HG03342 (cell line): Measurements from ENCODE around the gene PAPSS1.
"Not testable (repeated sequence)": the region's sequence is repeated elsewhere in the genome, so short reads cannot be mapped to it uniquely, and the experiment has no call there.

Source experiments
- ATAC-seq: cut with Tn5 transposase; IDR thresholded peaks from one replicate; pipeline ENCODE4 v1.9.1; 2021; ENCODE audit warnings: mild to moderate bottlenecking, moderate library complexity; ENCODE audit not compliant: unreplicated experiment

PAPSS1 gene

DNA sequence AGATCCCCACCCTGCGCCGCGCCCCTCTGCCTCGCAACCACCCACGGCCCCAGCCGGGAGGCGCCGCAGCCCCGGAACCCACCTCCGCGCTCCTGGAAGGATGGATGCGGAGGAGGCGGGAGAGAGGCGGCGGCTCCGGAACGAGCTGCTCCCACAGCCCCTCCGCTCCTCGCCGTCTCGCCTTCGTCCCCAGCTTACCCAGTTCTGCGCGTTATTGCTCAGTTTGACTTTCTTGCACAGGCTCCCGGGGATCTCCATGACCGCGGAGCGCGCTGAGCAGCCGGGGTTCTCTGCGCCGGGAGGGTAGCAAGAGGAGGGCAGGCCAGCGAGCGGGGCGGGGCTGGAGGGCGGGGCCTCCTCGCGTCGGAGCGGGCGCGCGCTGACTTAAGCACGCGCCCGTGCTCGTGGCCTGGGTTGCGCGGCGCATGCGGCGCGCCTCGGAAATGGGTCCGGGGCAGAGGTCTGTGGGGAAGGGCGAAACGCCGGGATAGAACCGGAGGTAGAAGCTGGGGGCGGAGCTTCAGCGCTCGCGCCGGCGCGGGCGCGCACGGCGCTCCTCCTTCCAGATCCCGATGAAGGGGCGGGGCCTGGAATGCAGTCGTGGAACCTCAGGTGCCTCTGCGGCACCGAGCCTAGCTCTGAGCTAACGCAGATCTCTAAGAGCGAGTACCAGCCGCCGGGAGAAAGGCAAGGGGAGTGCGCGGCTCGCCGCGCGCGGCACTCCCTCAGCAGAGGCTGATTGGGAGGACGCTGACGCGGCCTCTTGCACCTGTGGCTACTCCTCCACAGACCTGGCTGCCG lies at the start of gene PAPSS1:
TSS of gene PAPSS1 (minus strand) at position 313 of the 801 bp plus-strand sequence. CDS start at position 258, 55 bp downstream.
- peak; percentile 87 for ATAC-seq

DNA sequence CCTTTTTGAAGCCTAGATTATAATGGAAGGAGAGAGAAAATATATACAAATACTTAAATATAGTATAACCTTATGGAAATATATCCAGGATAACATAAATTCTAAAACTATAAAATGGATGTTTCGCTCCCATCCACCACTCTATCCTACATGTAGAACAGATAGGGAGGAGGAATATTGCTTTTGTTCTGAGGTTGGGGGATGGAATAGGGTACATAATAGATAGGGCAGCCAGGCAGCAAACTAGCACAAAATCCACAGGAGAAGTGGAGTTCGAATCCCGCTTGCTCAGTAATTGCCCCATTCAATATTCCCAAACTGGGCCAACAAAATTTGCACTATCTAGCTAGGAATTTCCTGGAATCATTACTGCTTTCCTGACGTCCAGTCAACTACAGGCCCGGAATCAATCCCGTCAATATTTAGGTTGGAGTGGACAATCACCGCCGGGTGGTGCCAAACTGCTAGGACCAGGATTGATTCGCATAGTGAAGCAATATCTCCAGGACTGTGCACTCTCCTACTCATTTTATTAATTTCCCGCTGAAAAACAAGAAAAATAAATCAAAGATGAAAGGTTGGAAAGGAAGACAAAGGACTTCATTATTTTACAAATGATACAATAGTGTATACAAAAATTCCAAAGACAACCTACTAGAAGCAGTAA lies 40.4 kb upstream of the PAPSS1 start:
- ATAC-seq = no peak

- ATAC-seq = peak; percentile 48
These were observed 37.9 kb upstream of the PAPSS1 start for GRCh38 chr4:107757864-107758476.

DNA sequence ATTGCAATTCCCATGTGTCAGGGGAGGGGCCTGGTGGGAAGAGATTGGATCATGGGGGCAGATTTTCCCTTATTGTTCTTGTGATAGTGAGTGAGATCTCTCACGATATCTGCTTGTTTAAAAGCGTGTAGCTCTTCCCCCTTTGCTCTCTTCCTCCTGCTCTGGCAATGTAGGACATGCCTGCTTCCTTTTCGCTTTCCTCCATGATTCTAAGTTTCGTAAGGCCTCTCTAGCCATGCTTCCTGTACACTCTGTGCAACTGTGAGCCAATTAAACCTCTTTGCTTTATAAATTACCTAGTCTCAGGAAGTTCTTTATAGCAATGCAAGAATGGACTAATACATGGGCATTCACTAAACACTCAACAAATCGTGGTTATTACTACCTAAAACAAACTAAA lies 37.2 kb upstream of the PAPSS1 start:
- ATAC-seq = no peak

DNA sequence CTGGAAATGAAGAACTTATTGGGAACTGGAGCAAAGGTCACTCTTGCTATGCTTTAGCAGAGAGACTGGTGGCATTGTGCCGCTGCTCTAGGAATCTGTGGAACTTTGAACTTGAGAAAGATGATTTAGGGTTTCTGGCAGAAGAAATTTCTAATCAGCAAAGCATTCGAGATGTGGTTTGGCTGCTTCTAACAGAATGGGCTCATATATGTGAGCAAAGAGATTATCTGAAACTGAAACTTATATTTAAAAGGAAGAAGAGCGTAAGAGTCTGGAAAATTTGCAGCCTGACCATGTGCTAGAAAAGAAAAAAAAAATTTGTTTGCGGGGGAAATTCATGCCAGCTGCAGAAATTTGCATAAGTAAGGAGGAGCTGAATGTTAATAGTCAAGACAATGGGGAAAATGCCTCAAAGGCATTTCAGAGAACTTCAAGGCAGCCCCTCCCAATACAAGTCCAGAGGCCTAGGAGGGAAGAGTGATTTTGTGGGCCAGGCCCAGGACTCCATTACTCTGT lies 35.9 kb upstream of the PAPSS1 start:
- ATAC-seq = no peak

DNA sequence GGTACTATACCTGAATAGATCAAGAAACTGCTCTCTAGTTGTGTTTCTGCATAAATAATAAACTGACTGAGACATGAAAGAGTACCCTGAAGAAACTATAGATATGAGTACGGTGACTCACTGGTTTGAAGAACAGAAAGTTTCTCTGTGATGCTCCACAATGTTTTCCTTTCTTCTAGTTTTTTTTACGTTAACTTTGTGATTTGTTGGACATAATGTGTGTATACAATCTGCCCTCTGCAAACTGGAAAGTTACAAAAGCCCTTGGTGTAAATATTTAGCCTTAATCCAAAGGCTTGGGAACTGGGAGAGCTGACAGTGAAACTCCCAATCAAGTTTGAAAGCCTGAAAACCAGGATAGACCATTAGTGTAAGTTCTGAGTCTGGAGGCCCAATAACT lies 31.6 kb upstream of the PAPSS1 start:
- ATAC-seq = no peak

DNA sequence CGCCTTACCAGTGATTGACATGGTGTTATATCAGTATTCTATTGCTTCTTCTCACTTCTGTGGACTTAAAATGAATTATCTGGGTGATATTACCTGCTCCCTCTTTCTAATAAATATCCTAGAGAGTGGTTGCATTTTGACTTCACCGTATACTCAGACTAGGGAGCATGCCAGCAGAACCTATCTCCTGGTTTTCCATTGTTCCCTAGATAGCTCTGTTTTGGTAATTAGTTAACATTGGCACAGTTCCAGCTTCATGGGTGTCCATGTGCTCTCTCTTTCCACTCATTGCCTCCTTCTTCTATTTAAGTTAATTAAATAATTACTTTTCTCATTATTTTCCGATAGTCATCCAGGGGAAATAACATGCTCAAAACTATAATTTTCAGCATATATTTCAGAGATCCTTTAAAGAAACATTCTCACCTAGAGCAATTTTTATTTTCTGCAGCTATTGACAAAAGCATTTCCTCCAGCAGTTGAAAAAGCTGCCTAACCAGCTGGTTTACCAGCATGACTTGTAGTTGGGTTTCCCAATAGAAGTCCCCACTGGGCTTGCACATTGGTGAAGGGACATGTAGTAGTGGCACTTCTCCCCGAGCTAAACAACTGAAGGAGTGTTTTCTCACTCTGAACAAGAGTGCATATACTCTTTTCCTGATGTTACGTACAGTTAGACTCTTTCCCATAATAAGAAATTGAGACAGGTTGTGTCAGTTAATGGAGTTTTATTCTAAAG lies 27.9 kb upstream of the PAPSS1 start:
- no peak for ATAC-seq

DNA sequence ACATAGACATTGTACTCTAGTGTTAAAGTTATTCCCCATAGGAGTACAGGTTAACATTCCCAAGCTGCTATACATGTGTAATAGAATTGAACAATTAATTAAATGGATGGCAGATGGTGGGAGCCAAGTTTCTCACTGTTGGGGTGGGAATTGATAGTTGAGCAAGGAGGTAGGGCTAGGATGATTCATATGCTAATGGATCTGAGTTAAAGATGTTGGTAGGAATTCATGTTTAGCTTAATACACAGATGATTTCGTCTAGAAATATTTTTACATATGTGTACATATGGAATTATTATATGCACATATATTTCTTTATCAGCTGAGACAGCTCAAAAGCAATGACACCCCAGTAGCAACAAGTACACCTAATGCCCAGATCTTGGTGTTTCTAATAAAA lies 26.1 kb upstream of the PAPSS1 start:
- no peak for ATAC-seq

GRCh38 chr4:107744532-107744931 lies 24.5 kb upstream of the PAPSS1 start:
- no peak for ATAC-seq

GRCh38 chr4:107743532-107743931 lies 23.5 kb upstream of the PAPSS1 start:
- ATAC-seq = no peak

- ATAC-seq = no peak
These were observed 22.8 kb upstream of the PAPSS1 start for GRCh38 chr4:107742791-107743190.

- ATAC-seq = no peak
These were observed 22.2 kb upstream of the PAPSS1 start for GRCh38 chr4:107742196-107742595.

DNA sequence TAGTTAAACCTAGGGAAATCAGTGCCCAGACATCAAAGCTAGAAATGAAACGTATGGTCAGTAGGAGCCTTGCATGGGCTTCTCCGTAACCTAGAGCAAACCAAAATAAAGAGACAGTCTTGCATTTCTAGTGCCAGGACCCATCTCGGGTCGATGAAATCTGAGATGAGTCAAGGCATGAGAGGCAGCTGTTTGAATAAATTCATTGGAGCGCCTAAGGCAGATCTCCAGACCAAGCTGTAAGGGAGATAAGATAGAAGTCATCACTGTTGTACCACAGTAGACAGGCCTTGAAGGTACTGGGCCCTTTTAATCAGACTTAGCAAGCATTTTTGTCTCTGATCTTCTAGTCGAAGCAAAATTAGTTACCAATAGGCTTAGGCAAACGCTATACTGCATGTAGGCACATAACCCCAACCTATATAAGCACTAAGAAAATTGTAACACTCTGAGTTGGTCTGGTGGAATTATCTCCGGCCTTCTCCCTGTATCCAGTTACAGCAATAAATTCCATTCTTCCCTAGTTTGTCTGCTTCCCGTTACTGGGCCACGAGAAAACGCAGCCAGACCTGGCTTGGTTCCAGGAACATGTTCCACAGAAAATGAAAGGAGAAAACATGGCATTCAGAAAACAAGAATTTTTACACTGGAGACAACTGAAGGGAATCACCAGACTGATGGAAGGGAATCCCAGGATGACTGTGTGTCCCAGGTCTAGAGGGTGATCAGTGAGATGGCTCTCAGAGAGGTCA lies 21.1 kb upstream of the PAPSS1 start:
- no peak for ATAC-seq

DNA sequence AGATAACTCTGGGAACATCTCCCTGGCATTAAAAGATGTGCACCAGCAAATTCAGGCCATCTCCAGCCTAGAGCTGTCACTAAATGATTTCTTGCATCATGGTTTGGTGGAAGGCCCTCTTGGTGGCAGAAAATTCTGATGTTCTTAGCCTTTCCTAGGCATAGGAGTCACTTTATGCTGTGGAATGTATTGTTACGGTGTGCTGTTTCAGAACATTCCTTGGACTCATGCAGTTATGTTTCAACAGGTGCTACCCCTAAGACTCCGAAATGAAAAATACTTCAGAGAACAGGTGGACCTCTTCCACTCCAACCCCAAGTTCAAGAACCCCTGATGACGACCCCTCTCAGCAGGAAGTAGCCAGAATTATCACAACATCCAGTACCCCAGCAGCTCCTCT lies 20.3 kb upstream of the PAPSS1 start:
- ATAC-seq = no peak

DNA sequence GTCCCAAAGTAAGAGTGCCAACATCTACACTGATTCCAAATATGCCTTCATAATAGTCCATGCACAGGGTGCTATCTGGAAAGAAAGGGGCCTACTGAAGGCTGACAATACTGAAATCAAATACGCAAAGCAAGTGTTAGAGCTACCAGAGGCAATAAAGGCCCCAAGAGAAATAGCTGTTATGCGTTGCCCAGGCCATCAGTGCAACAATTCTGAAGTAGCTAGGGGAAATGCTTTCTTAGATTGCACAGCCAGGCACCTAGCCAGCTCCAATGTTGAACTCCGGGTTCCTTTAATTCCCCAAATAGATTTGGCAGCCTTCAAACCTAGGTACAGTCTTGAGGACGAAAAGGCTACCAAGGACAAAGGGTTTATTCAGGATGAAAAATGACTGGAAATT lies 17.4 kb upstream of the PAPSS1 start:
- ATAC-seq = no peak

DNA sequence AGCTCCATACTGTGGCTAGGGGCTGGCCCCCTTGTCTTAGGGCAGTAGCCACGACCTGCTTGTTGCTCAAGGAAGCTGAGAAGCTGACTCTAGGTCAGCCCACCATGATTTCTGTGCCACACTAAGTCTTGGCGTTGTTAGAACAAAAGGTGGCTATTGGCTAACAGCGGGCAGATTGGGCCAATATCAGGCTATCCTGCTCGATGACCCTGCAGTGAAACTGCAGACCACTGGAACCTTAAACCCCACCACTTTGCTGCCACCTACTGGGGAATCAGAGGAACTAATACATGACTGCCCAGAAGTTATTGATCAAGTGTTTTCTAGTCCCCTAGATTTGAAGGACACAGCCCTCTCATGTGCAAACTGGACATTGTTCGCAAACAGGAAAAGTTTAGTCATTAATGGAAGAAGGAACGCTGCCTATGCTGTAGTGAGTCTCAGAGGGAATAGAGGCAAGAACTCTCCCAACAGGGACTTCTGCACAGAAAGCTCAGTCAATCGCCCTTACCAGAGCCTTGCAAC lies 17.0 kb upstream of the PAPSS1 start:
- peak; percentile 77 for ATAC-seq

- peak; percentile 46 for ATAC-seq
These were observed 16.0 kb upstream of the PAPSS1 start for GRCh38 chr4:107736037-107736436.

DNA sequence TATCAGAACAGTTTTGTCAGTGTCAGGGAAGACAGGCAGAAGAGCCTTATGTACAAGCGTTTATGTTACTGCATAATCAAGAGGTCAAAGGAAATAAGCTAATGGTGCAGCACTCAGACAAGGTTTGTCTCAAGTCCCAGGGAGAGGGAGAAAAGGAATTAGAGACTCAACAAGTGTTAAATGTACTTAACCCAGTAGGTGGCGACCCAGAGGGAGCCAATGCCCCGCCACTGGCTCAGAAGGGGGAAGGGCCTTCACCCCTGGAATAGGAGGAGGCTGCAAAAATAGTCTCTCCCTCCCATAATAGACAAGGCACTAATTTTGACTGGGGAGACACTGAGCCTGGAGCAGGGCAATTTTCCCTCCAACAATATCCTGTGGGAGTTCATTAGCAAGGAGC lies 14.1 kb upstream of the PAPSS1 start:
- ATAC-seq = peak; percentile 42

- ATAC-seq = no peak
These were observed 13.4 kb upstream of the PAPSS1 start for GRCh38 chr4:107733431-107733925.

GRCh38 chr4:107729050-107729449 lies 9.0 kb upstream of the PAPSS1 start:
- not testable (repeated sequence) for ATAC-seq
